Astrocyte (in vitro differentiated cells and primary cell): ENCODE results near the gene KANSL3. TPM values are rescaled to one million over a fixed set of nuclear protein-coding genes. Genes with fewer than 3 reads are reported as not detected.
"Not testable (repeated sequence)": the region's sequence is repeated elsewhere in the genome, so short reads cannot be mapped to it uniquely, and the experiment has no call there.

Source experiments
- DNase-seq: peaks from one replicate; pipeline ENCODE4 v3.0.0-alpha.2; 2010; ENCODE audit warnings: low read depth
- FAIRE-seq: peaks from 2 replicates; lab custom pipeline; 2011; peaks lifted over from hg19 to GRCh38; lab: Jason Lieb, UNC
- H2AFZ ChIP-seq: 2 replicates; pipeline ENCODE4 v1.6.0; 2012; ENCODE audit warnings: low read depth, low read length, inconsistent platforms
- H3K27ac ChIP-seq: 2 replicates; pipeline ENCODE4 v1.5.1; 2011; ENCODE audit warnings: low read depth, low read length, inconsistent platforms
- H3K27me3 ChIP-seq: 2 replicates; pipeline ENCODE4 v1.6.0; 2011; ENCODE audit warnings: low read length, inconsistent platforms; ENCODE audit not compliant: insufficient read depth
- H3K36me3 ChIP-seq: 2 replicates; pipeline ENCODE4 v1.5.1; 2011; ENCODE audit warnings: low read length, inconsistent platforms; ENCODE audit not compliant: insufficient read depth
- H3K4me1 ChIP-seq: 2 replicates; pipeline ENCODE4 v1.5.1; 2011; ENCODE audit warnings: low read length, inconsistent platforms; ENCODE audit not compliant: insufficient read depth
- H3K4me2 ChIP-seq: 2 replicates; pipeline ENCODE4 v1.6.0; 2012; ENCODE audit warnings: low read length, inconsistent platforms
- H3K4me3 ChIP-seq: 2 replicates; pipeline ENCODE4 v1.5.1; 2011; ENCODE audit warnings: low read depth, mild to moderate bottlenecking, low read length, inconsistent platforms; ENCODE audit not compliant: insufficient read depth
- H3K79me2 ChIP-seq: 2 replicates; pipeline ENCODE4 v1.6.0; 2012; ENCODE audit warnings: mild to moderate bottlenecking, low read length, inconsistent platforms; ENCODE audit not compliant: insufficient read depth
- H3K9ac ChIP-seq: 2 replicates; pipeline ENCODE4 v1.6.0; 2012; ENCODE audit warnings: mild to moderate bottlenecking, low read length, inconsistent platforms
- H3K9me3 ChIP-seq: 2 replicates; pipeline ENCODE4 v1.5.1; 2012; ENCODE audit warnings: low read depth, mild to moderate bottlenecking, low read length, inconsistent platforms; ENCODE audit not compliant: insufficient read depth
- H4K20me1 ChIP-seq: 2 replicates; pipeline ENCODE4 v1.6.0; 2012; ENCODE audit warnings: low read length, inconsistent platforms; ENCODE audit not compliant: insufficient read depth
- H3K27ac Mint-ChIP-seq: one replicate; pipeline ENCODE4 v1.8.0; 2021; ENCODE audit warnings: mild to moderate bottlenecking, mixed read lengths; ENCODE audit not compliant: unreplicated experiment
- H3K27me3 Mint-ChIP-seq: one replicate; pipeline ENCODE4 v1.8.0; 2021; ENCODE audit warnings: low read depth, mixed read lengths; ENCODE audit not compliant: unreplicated experiment
- H3K36me3 Mint-ChIP-seq: one replicate; pipeline ENCODE4 v1.8.0; 2021; ENCODE audit warnings: low read depth, mixed read lengths; ENCODE audit not compliant: unreplicated experiment
- H3K4me1 Mint-ChIP-seq: one replicate; pipeline ENCODE4 v1.8.0; 2021; ENCODE audit warnings: low read depth, mixed read lengths; ENCODE audit not compliant: unreplicated experiment
- H3K4me3 Mint-ChIP-seq: one replicate; pipeline ENCODE4 v1.8.0; 2021; ENCODE audit warnings: mild to moderate bottlenecking, moderate library complexity, mixed read lengths; ENCODE audit not compliant: unreplicated experiment
- H3K9me3 Mint-ChIP-seq: one replicate; pipeline ENCODE4 v1.8.0; 2021; ENCODE audit warnings: mild to moderate bottlenecking, mixed read lengths; ENCODE audit not compliant: unreplicated experiment
- CTCF ChIP-seq: IDR thresholded peaks from 2 replicates; pipeline ENCODE4 v1.5.1; 2011; ENCODE audit warnings: low read depth, mild to moderate bottlenecking, inconsistent platforms, low read length, moderate library complexity; ENCODE audit not compliant: insufficient read depth
- EZH2 ChIP-seq: IDR thresholded peaks from 2 replicates; pipeline ENCODE4 v1.6.1; 2012; ENCODE audit warnings: mild to moderate bottlenecking, low read length, inconsistent platforms; ENCODE audit not compliant: insufficient read depth
- total RNA-seq: library from RNA; stranded (reverse); gene quantifications from 2 replicates; pipeline ENCODE4 v1.2.1, GENCODE V29; 2021

KANSL3 gene
- total RNA-seq, 1 donor from 2014 or later = 26.7 TPM

GRCh38 chr2:96669539-96670215, 31.6 kb upstream of the KANSL3 start:
- no peak overlapping the region for H2AFZ ChIP-seq
- H3K27ac Mint-ChIP-seq = no peak overlapping the region
- no peak overlapping the region for H3K9ac ChIP-seq
- no peaks in the 10 kb centered on the region for H3K36me3 Mint-ChIP-seq
- DNase-seq (no peak), FAIRE-seq (no peak)
- H3K4me1 ChIP-seq = peaks cover 13% of the 10 kb centered on the region
- H3K4me3 Mint-ChIP-seq = no peak overlapping the region
- H3K27ac ChIP-seq = no peak overlapping the region
- H3K79me2 ChIP-seq = no peaks in the 10 kb centered on the region
- H4K20me1 ChIP-seq = no peaks in the 10 kb centered on the region
- no peaks in the 10 kb centered on the region for H3K36me3 ChIP-seq
- no peak overlapping the region for H3K4me2 ChIP-seq
- H3K4me3 ChIP-seq = no peak overlapping the region
- peaks cover 12% of the 10 kb centered on the region for H3K4me1 Mint-ChIP-seq
- no peak for TF ChIP-seq EZH2
- TF ChIP-seq CTCF = no peak
- no peaks in the 10 kb centered on the region for H3K9me3 ChIP-seq
- H3K27me3 ChIP-seq = peaks cover 2% of the 10 kb centered on the region
- peaks cover 24% of the 10 kb centered on the region for H3K27me3 Mint-ChIP-seq
- no peaks in the 10 kb centered on the region for H3K9me3 Mint-ChIP-seq

DNA sequence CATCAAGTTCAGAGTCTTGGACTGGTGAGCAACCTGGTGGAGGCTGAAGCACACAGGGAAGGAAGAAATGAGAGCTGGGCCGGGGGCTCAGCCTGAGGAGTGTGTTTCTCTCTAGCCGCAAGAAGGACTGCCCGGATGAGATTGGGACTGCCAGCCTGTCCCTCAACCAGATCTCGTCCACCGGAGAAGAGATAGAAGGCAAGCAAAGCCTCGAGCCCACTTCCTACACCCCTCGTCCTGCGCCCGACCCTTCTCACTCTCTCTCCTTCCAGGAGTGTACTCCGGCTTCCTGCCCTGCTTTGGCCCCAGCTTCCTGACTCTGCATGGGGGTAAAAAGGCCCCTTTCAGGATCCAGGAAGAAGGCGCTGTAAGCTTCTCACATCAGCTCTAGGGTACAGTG, 30.7 kb upstream of the KANSL3 start:
- H3K4me3 ChIP-seq = no peak overlapping the region
- H4K20me1 ChIP-seq = no peaks in the 10 kb centered on the region
- H3K9me3 Mint-ChIP-seq = no peaks in the 10 kb centered on the region
- no peaks in the 10 kb centered on the region for H3K27me3 ChIP-seq
- H3K27ac ChIP-seq = no peak overlapping the region
- H3K4me1 Mint-ChIP-seq = peaks cover 12% of the 10 kb centered on the region
- H3K79me2 ChIP-seq = no peaks in the 10 kb centered on the region
- no peaks in the 10 kb centered on the region for H3K36me3 ChIP-seq
- DNase-seq = no peak
- H3K4me2 ChIP-seq = no peak overlapping the region
- no peak overlapping the region for H3K4me3 Mint-ChIP-seq
- H2AFZ ChIP-seq = no peak overlapping the region
- no peaks in the 10 kb centered on the region for H3K36me3 Mint-ChIP-seq
- no peak for TF ChIP-seq EZH2
- TF ChIP-seq CTCF = no peak
- H3K9ac ChIP-seq = no peak overlapping the region
- no peaks in the 10 kb centered on the region for H3K9me3 ChIP-seq
- FAIRE-seq = no peak
- peaks cover 14% of the 10 kb centered on the region for H3K4me1 ChIP-seq
- H3K27ac Mint-ChIP-seq = no peak overlapping the region
- peaks cover 19% of the 10 kb centered on the region for H3K27me3 Mint-ChIP-seq

DNA sequence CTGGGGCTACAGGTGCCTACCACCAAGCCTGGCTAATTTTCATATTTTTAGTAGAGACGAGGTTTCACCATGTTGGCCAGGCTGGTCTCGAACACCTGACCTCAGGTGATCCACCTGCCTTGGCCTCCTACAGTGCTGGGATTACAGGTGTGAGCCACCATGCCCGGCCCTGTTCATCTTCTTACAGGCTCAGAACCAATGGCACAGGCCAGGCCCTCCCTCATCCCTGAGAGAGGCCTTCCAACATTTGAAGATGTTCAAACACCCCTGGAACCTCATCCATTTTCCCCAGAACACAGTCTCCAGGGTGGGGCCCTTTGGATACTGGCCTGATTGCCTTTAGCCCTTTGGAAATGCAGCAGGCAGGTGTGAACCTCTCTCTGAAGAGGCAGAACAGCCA, 27.6 kb upstream of the KANSL3 start:
- Histone ChIP-seq H3K4me1 (peaks cover 14% of the 10 kb centered on the region), H3K27ac (peak overlapping the region; percentile 72), H3K9ac (peak overlapping the region; percentile 62), H3K4me2 (peak overlapping the region; percentile 58)
- not testable (repeated sequence) for FAIRE-seq, H3K36me3 Mint-ChIP-seq, H3K9me3 ChIP-seq, H3K79me2 ChIP-seq, H3K27me3 ChIP-seq, H3K9me3 Mint-ChIP-seq, H3K4me3 ChIP-seq, H3K27me3 Mint-ChIP-seq, H4K20me1 ChIP-seq, DNase-seq, H2AFZ ChIP-seq, H3K36me3 ChIP-seq, H3K4me3 Mint-ChIP-seq
- Mint-ChIP-seq H3K4me1 (peaks cover 12% of the 10 kb centered on the region), H3K27ac (peak overlapping the region; percentile 99)
